HepG2 (cell line): Measurements from ENCODE around the gene ZNF514. TPM values are rescaled to one million over a fixed set of nuclear protein-coding genes. Genes with fewer than 3 reads are reported as not detected.

Experiments
- AHR ChIP-seq: IDR thresholded peaks from 2 replicates; pipeline ENCODE4 v1.6.1; 2018; ENCODE audit warnings: missing genetic modification reagents, missing compliant biosample characterization
- DBP ChIP-seq: sonication (generic); formaldehyde crosslinking; IDR thresholded peaks from 2 replicates; pipeline ENCODE4 v1.4.0; 2020; ENCODE audit warnings: missing genetic modification reagents; ENCODE audit errors: not compliant biosample characterization
- ETS1 ChIP-seq: sonication (generic); formaldehyde crosslinking; IDR thresholded peaks from 2 replicates; pipeline ENCODE4 v1.4.0; 2020; ENCODE audit warnings: missing genetic modification reagents
- IRX3 ChIP-seq: sonication (generic); formaldehyde crosslinking; IDR thresholded peaks from 2 replicates; pipeline ENCODE4 v1.8.1; 2023; ENCODE audit warnings: mild to moderate bottlenecking, low read depth, missing genetic modification reagents, borderline replicate concordance
- KAT2B ChIP-seq: fragments of 150-350 bp; IDR thresholded peaks from 2 replicates; pipeline ENCODE4 v1.6.1; 2014; ENCODE audit warnings: low read depth, low read length, borderline replicate concordance
- KAT7 ChIP-seq: IDR thresholded peaks from 2 replicates; pipeline ENCODE4 v1.6.1; 2018; ENCODE audit warnings: borderline replicate concordance, missing compliant biosample characterization
- LBX2 ChIP-seq: sonication (generic); formaldehyde crosslinking; IDR thresholded peaks from 2 replicates; pipeline ENCODE4 v1.5.0; 2020; ENCODE audit warnings: missing genetic modification reagents, mild to moderate bottlenecking, borderline replicate concordance
- SKI ChIP-seq: fragments of 450-650 bp; IDR thresholded peaks from one replicate; pipeline ENCODE4 v1.6.1; 2018; ENCODE audit warnings: mild to moderate bottlenecking; ENCODE audit not compliant: partially characterized antibody
- TCF7L2 ChIP-seq: IDR thresholded peaks from 2 replicates; pipeline ENCODE4 v1.6.1; 2011; ENCODE audit warnings: mild to moderate bottlenecking, low read depth, low read length, moderate library complexity
- THRA ChIP-seq: sonication (generic); formaldehyde crosslinking; IDR thresholded peaks from 2 replicates; pipeline ENCODE4 v1.4.0; 2020; ENCODE audit warnings: missing genetic modification reagents, borderline replicate concordance
- WIZ ChIP-seq: sonication (generic); formaldehyde crosslinking; IDR thresholded peaks from 2 replicates; pipeline ENCODE4 v1.5.1; 2020; ENCODE audit warnings: mild to moderate bottlenecking, missing genetic modification reagents
- ZBTB39 ChIP-seq: sonication (generic); formaldehyde crosslinking; IDR thresholded peaks from 2 replicates; pipeline ENCODE4 v1.5.0; 2020; ENCODE audit warnings: missing genetic modification reagents
- ZBTB7A ChIP-seq: sonication (generic); formaldehyde crosslinking; IDR thresholded peaks from 2 replicates; pipeline ENCODE4 v1.8.0; 2022; ENCODE audit warnings: mild to moderate bottlenecking, missing genetic modification reagents
- ZNF17 ChIP-seq: sonication (generic); formaldehyde crosslinking; IDR thresholded peaks from 2 replicates; pipeline ENCODE4 v1.5.0; 2020; ENCODE audit warnings: mild to moderate bottlenecking, missing genetic modification reagents
- ZNF296 ChIP-seq: sonication (generic); formaldehyde crosslinking; conservative IDR thresholded peaks from 2 replicates; pipeline ENCODE4 v1.5.0; 2020; ENCODE audit warnings: mild to moderate bottlenecking, missing genetic modification reagents
- ZNF549 ChIP-seq: sonication (generic); formaldehyde crosslinking; IDR thresholded peaks from 2 replicates; pipeline ENCODE4 v1.5.0; 2020; ENCODE audit warnings: missing genetic modification reagents
- ZNF558 ChIP-seq: sonication (generic); formaldehyde crosslinking; IDR thresholded peaks from 2 replicates; pipeline ENCODE4 v1.9.0; 2022; ENCODE audit warnings: mild to moderate bottlenecking, missing genetic modification reagents, borderline replicate concordance
- ZNF777 ChIP-seq: sonication (generic); formaldehyde crosslinking; IDR thresholded peaks from 2 replicates; pipeline ENCODE4 v1.4.0; 2020; ENCODE audit warnings: missing genetic modification reagents
- ZNF839 ChIP-seq: sonication (generic); formaldehyde crosslinking; IDR thresholded peaks from 2 replicates; pipeline ENCODE4 v1.4.0; 2020; ENCODE audit warnings: missing genetic modification reagents, mild to moderate bottlenecking, borderline replicate concordance
- polyA plus RNA-seq, 8 experiments: library from polyadenylated mRNA; depleted of rRNA in 3 of 8; stranded (reverse) in 7 of 8; unstranded in 1 of 8; fragments of >200 nt; fragmentation: Illumina TruSeq in 4 of 8; extraction: Trizol in 4 of 8; gene quantifications; 2 replicates each; pipeline versions ENCODE4 v1.2.1 to v1.2.3, GENCODE V29; 2011 to 2016; ENCODE audit warnings: low read depth in 4 of 8, missing spikeins in 1 of 8, mixed read lengths in 1 of 8; ENCODE audit not compliant: insufficient read depth in 1 of 8
- total RNA-seq, 5 experiments: library from RNA; depleted of rRNA; stranded (reverse); fragments of >200 nt; fragmentation: Illumina TruSeq; extraction: Trizol; gene quantifications; 2 replicates each; pipeline ENCODE4 v1.2.3, GENCODE V29; 2016; ENCODE audit warnings: low read depth in 1 of 5
- TF ChIP-seq, protein P1 (sequence below): sonication (generic); formaldehyde crosslinking; IDR thresholded peaks from 2 replicates; pipeline ENCODE4 v1.4.0; 2020; ENCODE audit warnings: missing genetic modification reagents

The ZNF514 gene
- total and polyA plus RNA-seq, 2 of the 13 experiments (the other 11 are each of a cell fraction or from before 2014, with no cell fraction given): 15.2 to 18.7 TPM

DNA sequence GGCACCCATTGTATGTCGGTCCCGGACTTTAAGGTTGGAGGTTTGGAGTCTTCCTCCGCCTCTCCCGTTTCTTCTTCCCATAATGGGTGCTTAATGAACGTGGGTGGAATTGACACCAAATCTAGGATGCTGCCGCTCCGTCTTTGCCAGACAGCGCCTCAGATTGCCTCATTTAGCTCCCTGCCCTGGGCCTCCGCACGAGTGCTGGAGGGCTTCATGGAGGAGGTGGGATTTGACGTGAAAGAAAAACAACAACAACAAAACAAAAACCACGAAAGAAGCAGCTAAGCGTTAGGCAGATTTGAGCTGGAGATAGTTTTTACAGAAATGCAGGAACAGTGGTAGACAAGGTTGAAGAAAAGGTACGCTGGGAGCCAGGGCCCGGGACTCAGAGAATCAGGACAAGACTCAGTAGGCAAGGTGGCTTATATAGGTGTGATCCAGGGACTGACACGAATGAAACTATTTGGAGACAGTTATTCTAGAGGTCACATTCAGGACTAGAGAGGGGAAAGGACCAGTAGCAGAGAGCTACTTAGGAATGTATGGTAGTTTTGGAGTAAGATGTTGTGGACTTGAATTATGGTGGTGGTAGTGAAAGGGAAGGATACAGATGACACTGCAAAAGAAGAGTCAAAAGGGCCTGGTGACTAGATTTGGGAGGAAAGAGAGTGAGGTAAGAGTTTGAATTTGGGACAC lies 6.6 kb upstream of the ZNF514 start (continued):
- TF ChIP-seq, protein P1, sequence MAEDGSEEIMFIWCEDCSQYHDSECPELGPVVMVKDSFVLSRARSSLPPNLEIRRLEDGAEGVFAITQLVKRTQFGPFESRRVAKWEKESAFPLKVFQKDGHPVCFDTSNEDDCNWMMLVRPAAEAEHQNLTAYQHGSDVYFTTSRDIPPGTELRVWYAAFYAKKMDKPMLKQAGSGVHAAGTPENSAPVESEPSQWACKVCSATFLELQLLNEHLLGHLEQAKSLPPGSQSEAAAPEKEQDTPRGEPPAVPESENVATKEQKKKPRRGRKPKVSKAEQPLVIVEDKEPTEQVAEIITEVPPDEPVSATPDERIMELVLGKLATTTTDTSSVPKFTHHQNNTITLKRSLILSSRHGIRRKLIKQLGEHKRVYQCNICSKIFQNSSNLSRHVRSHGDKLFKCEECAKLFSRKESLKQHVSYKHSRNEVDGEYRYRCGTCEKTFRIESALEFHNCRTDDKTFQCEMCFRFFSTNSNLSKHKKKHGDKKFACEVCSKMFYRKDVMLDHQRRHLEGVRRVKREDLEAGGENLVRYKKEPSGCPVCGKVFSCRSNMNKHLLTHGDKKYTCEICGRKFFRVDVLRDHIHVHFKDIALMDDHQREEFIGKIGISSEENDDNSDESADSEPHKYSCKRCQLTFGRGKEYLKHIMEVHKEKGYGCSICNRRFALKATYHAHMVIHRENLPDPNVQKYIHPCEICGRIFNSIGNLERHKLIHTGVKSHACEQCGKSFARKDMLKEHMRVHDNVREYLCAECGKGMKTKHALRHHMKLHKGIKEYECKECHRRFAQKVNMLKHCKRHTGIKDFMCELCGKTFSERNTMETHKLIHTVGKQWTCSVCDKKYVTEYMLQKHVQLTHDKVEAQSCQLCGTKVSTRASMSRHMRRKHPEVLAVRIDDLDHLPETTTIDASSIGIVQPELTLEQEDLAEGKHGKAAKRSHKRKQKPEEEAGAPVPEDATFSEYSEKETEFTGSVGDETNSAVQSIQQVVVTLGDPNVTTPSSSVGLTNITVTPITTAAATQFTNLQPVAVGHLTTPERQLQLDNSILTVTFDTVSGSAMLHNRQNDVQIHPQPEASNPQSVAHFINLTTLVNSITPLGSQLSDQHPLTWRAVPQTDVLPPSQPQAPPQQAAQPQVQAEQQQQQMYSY (CRISPR knock-in tag): no peak
- TF ChIP-seq KAT7 (no peak), SKI (no peak), ZNF549 (no peak), IRX3 (no peak), ZNF558 (CRISPR knock-in tag) (no peak), ETS1 (CRISPR knock-in tag) (no peak), ZNF17 (CRISPR knock-in tag) (0 out of 2 replicates have a peak, but pooled peaks have one; percentile 56), ZNF839 (CRISPR knock-in tag) (no peak), ZNF296 (CRISPR knock-in tag) (no peak), THRA (CRISPR knock-in tag) (no peak), ZBTB39 (no peak), TCF7L2 (no peak), ZBTB7A (CRISPR knock-in tag) (no peak), AHR (no peak), LBX2 (CRISPR knock-in tag) (no peak), KAT2B (no peak), WIZ (CRISPR knock-in tag) (no peak), DBP (no peak), ZNF777 (no peak; the same call in 1 of the 2 replicates)
